Mesothelial cell of epicardium (in vitro differentiated cells): ENCODE data around the gene AKNA. TPM values are rescaled to one million over a fixed set of nuclear protein-coding genes. Genes with fewer than 3 reads are reported as not detected.

Experiments
- DNase-seq, 2 experiments: peaks; one replicate each; pipeline ENCODE4 v3.0.0; 2021; ENCODE audit warnings: low spot score in 2 of 2; ENCODE audit not compliant: unreplicated experiment in 2 of 2
- H3K27ac Mint-ChIP-seq: 2 replicates; pipeline ENCODE4 v1.8.0; 2021; ENCODE audit warnings: mixed read lengths
- H3K27me3 Mint-ChIP-seq: 2 replicates; pipeline ENCODE4 v1.8.0; 2021; ENCODE audit warnings: low read depth, mixed read lengths
- H3K36me3 Mint-ChIP-seq: 2 replicates; pipeline ENCODE4 v1.8.0; 2021; ENCODE audit warnings: mixed read lengths
- H3K4me1 Mint-ChIP-seq: 2 replicates; pipeline ENCODE4 v1.8.0; 2021; ENCODE audit warnings: mixed read lengths
- H3K4me3 Mint-ChIP-seq: 2 replicates; pipeline ENCODE4 v1.8.0; 2021; ENCODE audit warnings: mild to moderate bottlenecking, moderate library complexity, mixed read lengths
- H3K9me3 Mint-ChIP-seq: 2 replicates; pipeline ENCODE4 v1.8.0; 2021; ENCODE audit warnings: mixed read lengths
- total RNA-seq: library from RNA; stranded (reverse); gene quantifications from 3 replicates; pipeline ENCODE4 v1.2.1, GENCODE V29; 2021
- TF ChIP-seq, protein P1 (sequence below): fragments of 200-600 bp; sonication (generic); IDR thresholded peaks from one replicate; pipeline ENCODE4 v1.5.0; 2021; ENCODE audit warnings: antibody characterized with exemption; ENCODE audit not compliant: unreplicated experiment

The AKNA gene
- total RNA-seq, 1 donor from 2014 or later = 23.1 TPM

DNA sequence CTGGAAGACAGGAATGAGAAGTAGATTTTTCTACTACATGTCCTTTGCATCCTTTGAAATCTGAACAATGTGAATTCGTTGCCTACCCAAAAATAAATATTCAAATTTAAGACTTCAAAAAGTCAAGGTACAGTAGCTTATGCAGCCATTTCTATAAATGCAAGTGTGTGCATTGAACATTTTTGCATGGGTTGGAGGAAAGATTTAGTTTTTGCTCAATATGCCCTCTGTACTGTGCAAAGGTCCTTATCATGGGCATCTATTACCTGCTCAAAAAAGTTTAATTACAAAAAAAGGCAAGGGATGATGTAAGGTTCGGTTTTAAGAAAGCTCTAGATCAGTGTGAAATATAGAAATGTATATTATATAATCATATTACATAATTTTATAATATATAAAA, 22.6 kb downstream of the AKNA start:
- H3K27ac Mint-ChIP-seq = no peak overlapping the region

DNA sequence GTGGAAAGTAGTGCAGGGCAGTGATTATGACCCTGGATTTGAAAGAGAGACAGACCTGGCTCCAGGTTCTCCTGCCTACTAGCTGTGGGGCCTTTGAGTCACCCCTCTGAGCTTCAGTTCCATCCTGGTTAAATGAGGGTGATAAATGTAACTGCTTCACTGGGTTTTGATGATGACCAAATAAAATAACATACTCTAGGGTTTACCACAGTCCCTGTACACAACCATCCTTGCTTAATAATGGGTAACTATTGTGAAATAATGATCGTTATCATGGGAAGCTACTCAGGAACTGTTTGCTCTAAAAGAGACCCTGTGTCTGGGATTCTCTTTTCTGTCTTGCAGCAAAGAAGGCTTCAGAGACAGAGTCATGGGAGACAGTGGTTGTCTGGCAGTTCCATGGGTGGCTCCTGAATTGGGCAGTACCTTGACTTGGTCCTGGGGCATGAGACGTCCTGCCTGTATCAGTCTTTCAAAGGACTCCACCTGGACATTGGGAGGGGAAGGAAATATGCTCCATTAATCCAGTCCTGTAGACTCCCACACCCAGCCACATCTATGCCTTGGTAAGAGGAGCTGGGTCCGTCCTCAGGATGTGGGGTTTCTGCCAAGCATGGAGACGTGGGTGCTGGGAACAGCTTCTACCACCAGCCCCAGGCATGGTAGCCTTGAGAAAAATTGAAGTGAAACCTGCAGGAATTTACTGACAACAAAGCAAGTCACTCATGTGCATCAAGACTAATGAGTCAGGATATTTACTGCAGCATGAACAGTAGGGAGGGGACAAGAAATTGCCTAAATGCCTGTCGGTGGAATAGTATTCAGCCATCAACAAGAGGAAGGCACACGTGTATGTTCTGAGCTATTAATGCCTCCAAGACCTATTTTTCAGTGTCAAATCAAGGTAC, 23.4 kb downstream of the AKNA start:
- Mint-ChIP-seq H3K9me3 (no peaks in the 10 kb centered on the region), H3K27ac (no peak overlapping the region), H3K27me3 (no peaks in the 10 kb centered on the region), H3K36me3 (peaks cover 34% of the 10 kb centered on the region), H3K4me1 (peaks cover 4% of the 10 kb centered on the region), H3K4me3 (no peak overlapping the region)
- TF ChIP-seq, protein P1, sequence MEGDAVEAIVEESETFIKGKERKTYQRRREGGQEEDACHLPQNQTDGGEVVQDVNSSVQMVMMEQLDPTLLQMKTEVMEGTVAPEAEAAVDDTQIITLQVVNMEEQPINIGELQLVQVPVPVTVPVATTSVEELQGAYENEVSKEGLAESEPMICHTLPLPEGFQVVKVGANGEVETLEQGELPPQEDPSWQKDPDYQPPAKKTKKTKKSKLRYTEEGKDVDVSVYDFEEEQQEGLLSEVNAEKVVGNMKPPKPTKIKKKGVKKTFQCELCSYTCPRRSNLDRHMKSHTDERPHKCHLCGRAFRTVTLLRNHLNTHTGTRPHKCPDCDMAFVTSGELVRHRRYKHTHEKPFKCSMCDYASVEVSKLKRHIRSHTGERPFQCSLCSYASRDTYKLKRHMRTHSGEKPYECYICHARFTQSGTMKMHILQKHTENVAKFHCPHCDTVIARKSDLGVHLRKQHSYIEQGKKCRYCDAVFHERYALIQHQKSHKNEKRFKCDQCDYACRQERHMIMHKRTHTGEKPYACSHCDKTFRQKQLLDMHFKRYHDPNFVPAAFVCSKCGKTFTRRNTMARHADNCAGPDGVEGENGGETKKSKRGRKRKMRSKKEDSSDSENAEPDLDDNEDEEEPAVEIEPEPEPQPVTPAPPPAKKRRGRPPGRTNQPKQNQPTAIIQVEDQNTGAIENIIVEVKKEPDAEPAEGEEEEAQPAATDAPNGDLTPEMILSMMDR = no peak
- no peak for DNase-seq

More for the DNA sequence above, 22.6 kb downstream of the AKNA start:
- Mint-ChIP-seq H3K9me3 (no peaks in the 10 kb centered on the region), H3K4me3 (no peak overlapping the region), H3K36me3 (peaks cover 27% of the 10 kb centered on the region), H3K4me1 (peaks cover 4% of the 10 kb centered on the region), H3K27me3 (no peaks in the 10 kb centered on the region)
- TF ChIP-seq, protein P1 = no peak
- DNase-seq = no peak

DNA sequence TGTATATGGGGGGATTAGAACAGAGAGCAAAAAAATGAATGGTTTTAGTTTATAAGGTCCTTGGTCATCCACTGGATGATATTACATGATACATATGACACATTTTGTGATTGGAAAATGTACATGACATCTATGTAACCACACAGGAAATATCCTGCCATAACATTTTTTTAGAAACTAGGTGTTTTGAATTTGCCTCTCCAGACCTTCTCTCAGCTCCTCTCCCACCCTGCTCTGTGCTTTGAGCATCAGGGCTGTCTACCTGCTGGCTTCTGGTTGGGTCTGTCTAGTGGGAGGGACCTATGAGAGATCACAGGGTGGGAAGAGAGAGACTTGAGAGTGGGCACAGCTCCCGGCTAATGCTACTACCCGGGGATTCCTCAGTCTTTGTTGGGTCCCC, 24.4 kb downstream of the AKNA start:
- no peak overlapping the region for H3K4me3 Mint-ChIP-seq
- H3K9me3 Mint-ChIP-seq = no peaks in the 10 kb centered on the region
- TF ChIP-seq, protein P1 = no peak
- no peaks in the 10 kb centered on the region for H3K27me3 Mint-ChIP-seq
- no peak overlapping the region for H3K27ac Mint-ChIP-seq
- H3K36me3 Mint-ChIP-seq = peaks cover 36% of the 10 kb centered on the region
- peaks cover 4% of the 10 kb centered on the region for H3K4me1 Mint-ChIP-seq
- no peak for DNase-seq

DNA sequence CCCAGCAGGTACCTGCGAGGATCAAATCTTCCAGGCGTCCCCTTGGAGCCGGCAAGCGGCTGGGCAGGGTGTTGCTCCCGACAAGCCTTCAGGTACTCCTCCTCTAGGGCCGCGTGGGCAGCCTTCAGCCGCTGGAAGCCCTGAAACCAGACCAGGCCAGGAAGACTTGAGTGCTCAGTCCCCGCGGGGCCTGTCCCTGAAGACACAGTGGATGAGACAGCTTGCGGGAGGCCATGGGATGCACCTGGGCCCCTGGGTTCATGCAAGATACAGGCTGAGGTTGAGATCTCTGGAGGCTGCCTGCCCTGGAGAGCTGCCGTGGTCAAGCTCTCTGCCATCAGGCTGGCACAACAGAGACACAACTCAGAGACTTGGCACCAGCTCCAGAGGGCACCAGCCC, 25.4 kb downstream of the AKNA start:
- Mint-ChIP-seq H3K36me3 (peaks cover 41% of the 10 kb centered on the region), H3K4me1 (peaks cover 4% of the 10 kb centered on the region)
- no peak for DNase-seq

DNA sequence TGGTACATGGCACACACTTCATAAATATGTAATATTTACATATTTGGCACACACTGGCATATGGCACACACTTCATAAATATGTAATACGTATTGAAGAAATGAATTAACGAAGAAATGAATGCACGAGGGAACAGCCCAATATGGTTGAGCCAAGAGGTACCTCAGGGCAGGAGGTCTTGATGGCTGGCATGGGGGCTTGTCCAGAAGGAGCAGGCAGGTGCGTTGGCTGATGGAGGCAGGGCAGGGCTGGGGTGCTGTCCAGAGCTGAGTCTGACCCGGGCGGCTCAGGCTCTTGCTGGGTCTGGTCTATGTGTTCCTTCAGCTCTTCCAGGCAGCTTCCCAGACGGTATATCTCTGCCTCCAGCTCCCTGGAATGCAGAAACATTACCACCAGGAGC, 26.2 kb downstream of the AKNA start:
- H3K4me3 Mint-ChIP-seq = no peak overlapping the region
- no peak overlapping the region for H3K27ac Mint-ChIP-seq
- H3K36me3 Mint-ChIP-seq = peaks cover 41% of the 10 kb centered on the region
- H3K4me1 Mint-ChIP-seq = peaks cover 2% of the 10 kb centered on the region
- DNase-seq = no peak
- H3K27me3 Mint-ChIP-seq = no peaks in the 10 kb centered on the region
- TF ChIP-seq, protein P1 = no peak
- no peaks in the 10 kb centered on the region for H3K9me3 Mint-ChIP-seq

More for the DNA sequence above, 25.4 kb downstream of the AKNA start:
- TF ChIP-seq, protein P1 = no peak
- Mint-ChIP-seq H3K4me3 (no peak overlapping the region), H3K27ac (no peak overlapping the region), H3K27me3 (no peaks in the 10 kb centered on the region), H3K9me3 (no peaks in the 10 kb centered on the region)
